Osteoblast (primary cell): ENCODE results near the gene NCOA4. TPM values are rescaled to one million over a fixed set of nuclear protein-coding genes. Genes with fewer than 3 reads are reported as not detected.

ENCODE experiments used
- DNase-seq: peaks from one replicate; pipeline ENCODE4 v3.0.0; 2011; ENCODE audit warnings: low spot score, mixed read lengths; ENCODE audit not compliant: insufficient read length; ENCODE audit errors: missing footprints
- H2AFZ ChIP-seq: 2 replicates; pipeline ENCODE4 v1.6.0; 2011; ENCODE audit warnings: mild to moderate bottlenecking, low read length
- H3K27ac ChIP-seq: 2 replicates; pipeline ENCODE4 v1.5.1; 2011; ENCODE audit warnings: mild to moderate bottlenecking, low read depth, low read length, moderate library complexity
- H3K27me3 ChIP-seq: 2 replicates; pipeline ENCODE4 v1.6.0; 2012; ENCODE audit warnings: mild to moderate bottlenecking, control low read depth, inconsistent platforms, low read length, moderate library complexity; ENCODE audit not compliant: insufficient read depth
- H3K36me3 ChIP-seq: 2 replicates; pipeline ENCODE4 v1.5.1; 2011; ENCODE audit warnings: mild to moderate bottlenecking, low read length, control low read depth, moderate library complexity; ENCODE audit not compliant: insufficient read depth
- H3K4me1 ChIP-seq: 2 replicates; pipeline ENCODE4 v1.5.1; 2011; ENCODE audit warnings: mild to moderate bottlenecking, low read length, control low read depth, moderate library complexity; ENCODE audit not compliant: insufficient read depth
- H3K4me2 ChIP-seq: 2 replicates; pipeline ENCODE4 v1.6.0; 2011; ENCODE audit warnings: mild to moderate bottlenecking, low read length; ENCODE audit not compliant: insufficient read depth
- H3K4me3 ChIP-seq: fragments of 200-600 bp; sonication (generic); 3 replicates; pipeline ENCODE4 v1.5.1; 2012; ENCODE audit warnings: mild to moderate bottlenecking, low read length, inconsistent platforms; ENCODE audit not compliant: insufficient read depth
- H3K79me2 ChIP-seq: 2 replicates; pipeline ENCODE4 v1.6.0; 2012; ENCODE audit warnings: mild to moderate bottlenecking, low read length, control low read depth, inconsistent platforms; ENCODE audit not compliant: insufficient read depth
- H3K9me3 ChIP-seq: 2 replicates; pipeline ENCODE4 v1.5.1; 2011; ENCODE audit warnings: low read depth, low read length, control low read depth
- H4K20me1 ChIP-seq: 2 replicates; pipeline ENCODE4 v1.6.0; 2012; ENCODE audit warnings: mild to moderate bottlenecking, low read length, control low read depth; ENCODE audit not compliant: insufficient read depth
- total RNA-seq: library from RNA; depleted of rRNA; stranded (reverse); fragments of >200 nt; gene quantifications from 2 replicates; pipeline ENCODE4 v1.2.3, GENCODE V29; 2012
- TF ChIP-seq, protein P1 (sequence below): IDR thresholded peaks from 2 replicates; pipeline ENCODE4 v1.5.1; 2011; ENCODE audit warnings: mild to moderate bottlenecking, low read depth, low read length, moderate library complexity; ENCODE audit errors: extremely low read depth

The NCOA4 gene
- total RNA-seq, 1 donor, result 260 TPM

DNA sequence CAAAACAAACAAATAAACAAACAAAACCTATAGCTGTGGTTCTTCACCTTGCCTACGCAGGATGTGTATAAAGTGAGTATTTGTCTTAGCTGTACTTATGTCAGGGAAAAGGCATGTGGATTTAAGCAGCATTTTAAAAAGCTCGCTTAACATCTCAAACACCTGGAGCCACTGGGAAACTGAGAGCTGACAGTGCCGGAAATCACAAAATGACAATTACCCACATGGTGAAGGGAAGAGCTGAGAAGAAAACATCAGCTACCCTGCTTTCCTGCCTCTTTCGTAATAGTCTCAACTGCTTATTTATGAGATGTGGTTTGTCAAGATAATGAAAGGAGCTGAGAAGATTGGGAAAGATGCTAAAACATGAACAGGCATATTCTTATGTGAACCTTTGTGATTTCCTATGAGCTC, 46.7 kb upstream of the NCOA4 start:
- no peaks in the 10 kb centered on the region for H3K9me3 ChIP-seq
- no peaks in the 10 kb centered on the region for H3K4me1 ChIP-seq
- no peak for DNase-seq
- H4K20me1 ChIP-seq, result no peaks in the 10 kb centered on the region
- no peaks in the 10 kb centered on the region for H3K36me3 ChIP-seq
- H3K27ac ChIP-seq, result no peak overlapping the region
- no peaks in the 10 kb centered on the region for H3K79me2 ChIP-seq
- H3K4me2 ChIP-seq, result no peak overlapping the region
- TF ChIP-seq, protein P1, sequence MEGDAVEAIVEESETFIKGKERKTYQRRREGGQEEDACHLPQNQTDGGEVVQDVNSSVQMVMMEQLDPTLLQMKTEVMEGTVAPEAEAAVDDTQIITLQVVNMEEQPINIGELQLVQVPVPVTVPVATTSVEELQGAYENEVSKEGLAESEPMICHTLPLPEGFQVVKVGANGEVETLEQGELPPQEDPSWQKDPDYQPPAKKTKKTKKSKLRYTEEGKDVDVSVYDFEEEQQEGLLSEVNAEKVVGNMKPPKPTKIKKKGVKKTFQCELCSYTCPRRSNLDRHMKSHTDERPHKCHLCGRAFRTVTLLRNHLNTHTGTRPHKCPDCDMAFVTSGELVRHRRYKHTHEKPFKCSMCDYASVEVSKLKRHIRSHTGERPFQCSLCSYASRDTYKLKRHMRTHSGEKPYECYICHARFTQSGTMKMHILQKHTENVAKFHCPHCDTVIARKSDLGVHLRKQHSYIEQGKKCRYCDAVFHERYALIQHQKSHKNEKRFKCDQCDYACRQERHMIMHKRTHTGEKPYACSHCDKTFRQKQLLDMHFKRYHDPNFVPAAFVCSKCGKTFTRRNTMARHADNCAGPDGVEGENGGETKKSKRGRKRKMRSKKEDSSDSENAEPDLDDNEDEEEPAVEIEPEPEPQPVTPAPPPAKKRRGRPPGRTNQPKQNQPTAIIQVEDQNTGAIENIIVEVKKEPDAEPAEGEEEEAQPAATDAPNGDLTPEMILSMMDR, result no peak
- H3K4me3 ChIP-seq, result no peak overlapping the region
- no peaks in the 10 kb centered on the region for H3K27me3 ChIP-seq
- H2AFZ ChIP-seq, result no peak overlapping the region

- DNase-seq, result no peak
- no peaks in the 10 kb centered on the region for H3K79me2 ChIP-seq
Measured at GRCh38 chr10:46075869-46076268, 45.4 kb upstream of the NCOA4 start.

DNA sequence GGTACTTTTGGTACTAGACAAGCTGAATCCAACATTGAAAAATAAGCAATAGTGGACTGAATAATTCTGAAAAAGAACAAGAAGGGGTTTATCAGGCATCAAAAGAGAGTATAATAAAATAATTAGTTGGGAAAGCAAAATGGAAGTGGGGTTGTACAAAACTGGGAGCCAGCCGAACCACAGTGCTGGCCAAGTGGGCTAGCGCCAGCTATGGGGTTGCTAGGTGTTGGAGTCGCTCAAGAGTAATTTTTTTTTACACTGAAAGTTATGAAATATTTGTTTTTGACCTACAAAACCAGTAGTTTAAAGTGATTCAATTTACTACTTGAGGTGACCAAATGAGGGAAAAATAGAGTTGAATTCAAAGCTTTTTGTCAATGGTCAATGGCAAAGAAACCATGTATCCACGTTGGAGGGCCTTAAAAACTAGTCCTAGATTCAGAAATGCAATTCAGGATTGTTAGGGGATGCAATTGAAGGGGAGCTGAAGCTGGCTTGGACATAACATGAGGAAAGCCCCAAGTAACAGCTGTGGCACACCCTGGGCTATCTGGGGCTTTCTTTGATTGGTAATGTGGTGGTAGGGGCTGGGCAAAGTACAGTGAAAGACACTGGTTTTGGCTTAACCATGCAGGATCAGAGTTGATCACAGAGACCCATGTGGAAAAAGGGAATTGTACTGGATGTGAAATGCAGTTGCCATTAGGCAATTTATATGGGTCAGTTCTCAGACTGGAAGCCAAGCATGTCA, 43.9 kb upstream of the NCOA4 start:
- Histone ChIP-seq H3K4me1 (no peaks in the 10 kb centered on the region), H3K36me3 (no peaks in the 10 kb centered on the region), H3K4me2 (no peak overlapping the region), H3K4me3 (no peak overlapping the region), H3K27me3 (no peaks in the 10 kb centered on the region), H3K79me2 (no peaks in the 10 kb centered on the region), H3K27ac (no peak overlapping the region), H2AFZ (no peak overlapping the region), H3K9me3 (no peaks in the 10 kb centered on the region), H4K20me1 (no peaks in the 10 kb centered on the region)
- no peak for DNase-seq
- TF ChIP-seq, protein P1, result no peak

More at GRCh38 chr10:46075869-46076268, 45.4 kb upstream of the NCOA4 start:
- Histone ChIP-seq H3K36me3 (no peaks in the 10 kb centered on the region), H3K4me1 (no peaks in the 10 kb centered on the region), H3K27ac (no peak overlapping the region), H3K9me3 (no peaks in the 10 kb centered on the region), H3K27me3 (no peaks in the 10 kb centered on the region), H3K4me3 (no peak overlapping the region), H2AFZ (no peak overlapping the region), H4K20me1 (no peaks in the 10 kb centered on the region), H3K4me2 (no peak overlapping the region)
- TF ChIP-seq, protein P1, result no peak

- Histone ChIP-seq H3K4me3 (no peak overlapping the region), H3K4me2 (no peak overlapping the region), H3K9me3 (no peaks in the 10 kb centered on the region), H3K79me2 (no peaks in the 10 kb centered on the region), H3K36me3 (no peaks in the 10 kb centered on the region), H3K4me1 (no peaks in the 10 kb centered on the region), H4K20me1 (no peaks in the 10 kb centered on the region), H3K27ac (no peak overlapping the region), H3K27me3 (no peaks in the 10 kb centered on the region), H2AFZ (no peak overlapping the region)
- no peak for DNase-seq
- TF ChIP-seq, protein P1, result no peak
Measured at GRCh38 chr10:46073564-46073963, 43.1 kb upstream of the NCOA4 start.
